Measurements from ENCODE around the gene PPP4R2. TPM values are rescaled to one million over a fixed set of nuclear protein-coding genes. Genes with fewer than 3 reads are reported as not detected.
A peak's percentile ranks its signal among the peaks of the same experiment; 100 is the strongest.

Gene PPP4R2
- total RNA-seq, 3 donors from 2014 or later (not counting 1 experiment from before 2014, with no cell fraction given), result 50.4 to 72.8 (median 60.1) TPM

DNA sequence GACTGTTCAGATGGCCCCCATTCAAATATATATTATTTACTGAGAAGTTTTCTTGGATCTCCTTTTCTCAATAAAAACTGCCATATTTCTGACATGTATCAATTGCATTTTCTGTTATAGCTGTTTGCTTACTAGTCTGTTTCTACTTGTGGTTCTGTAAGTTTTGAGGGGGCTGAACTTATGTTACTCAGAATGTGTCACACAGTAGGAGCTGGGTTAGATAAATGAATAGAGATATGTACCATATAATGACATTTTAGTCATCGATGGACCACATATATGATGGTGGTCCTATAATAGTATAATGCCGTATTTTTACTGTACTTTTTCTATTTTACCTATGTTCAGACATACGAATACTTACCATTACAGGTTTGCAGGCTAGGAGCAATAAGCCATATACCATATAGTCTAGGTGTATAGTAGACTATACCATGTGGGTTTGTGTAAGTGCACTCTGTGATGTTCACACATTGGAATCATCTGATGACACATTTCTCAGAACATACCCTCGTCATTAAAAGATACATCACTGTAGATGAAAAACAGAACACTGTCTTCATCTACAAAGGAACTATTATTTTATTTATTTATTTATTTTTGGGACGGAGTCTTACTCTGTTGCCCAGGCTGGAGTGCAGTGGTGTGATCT is 22.3 kb downstream of the PPP4R2 start:
- Mint-ChIP-seq H3K27me3 (ENCODE audit: low read depth in 2 of 2) (no peaks in the 10 kb centered on the region), H3K27ac (peak overlapping the region in 1 of 2 donors; percentile 21), H3K36me3 (no peaks in the 10 kb centered on the region), H3K4me3 (no peak overlapping the region), H3K4me1 (peaks cover 43 to 62% of the 10 kb centered on the region in 2 donors), H3K9me3 (no peaks in the 10 kb centered on the region)
- TF ChIP-seq, protein P1, sequence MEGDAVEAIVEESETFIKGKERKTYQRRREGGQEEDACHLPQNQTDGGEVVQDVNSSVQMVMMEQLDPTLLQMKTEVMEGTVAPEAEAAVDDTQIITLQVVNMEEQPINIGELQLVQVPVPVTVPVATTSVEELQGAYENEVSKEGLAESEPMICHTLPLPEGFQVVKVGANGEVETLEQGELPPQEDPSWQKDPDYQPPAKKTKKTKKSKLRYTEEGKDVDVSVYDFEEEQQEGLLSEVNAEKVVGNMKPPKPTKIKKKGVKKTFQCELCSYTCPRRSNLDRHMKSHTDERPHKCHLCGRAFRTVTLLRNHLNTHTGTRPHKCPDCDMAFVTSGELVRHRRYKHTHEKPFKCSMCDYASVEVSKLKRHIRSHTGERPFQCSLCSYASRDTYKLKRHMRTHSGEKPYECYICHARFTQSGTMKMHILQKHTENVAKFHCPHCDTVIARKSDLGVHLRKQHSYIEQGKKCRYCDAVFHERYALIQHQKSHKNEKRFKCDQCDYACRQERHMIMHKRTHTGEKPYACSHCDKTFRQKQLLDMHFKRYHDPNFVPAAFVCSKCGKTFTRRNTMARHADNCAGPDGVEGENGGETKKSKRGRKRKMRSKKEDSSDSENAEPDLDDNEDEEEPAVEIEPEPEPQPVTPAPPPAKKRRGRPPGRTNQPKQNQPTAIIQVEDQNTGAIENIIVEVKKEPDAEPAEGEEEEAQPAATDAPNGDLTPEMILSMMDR (IDR thresholded peaks at IDR 0.05), result no peak
- DNase-seq, result no peak
- H3K9me3 ChIP-seq (ENCODE audit: control insufficient read depth, insufficient read depth, low read length), result no peaks in the 10 kb centered on the region
- 83% methylated on average over 1 of the region's 5 CpGs for WGBS (ENCODE audit: insufficient coverage)
- H3K27ac ChIP-seq (ENCODE audit: low read length), result no peak overlapping the region
- H3K27me3 ChIP-seq (ENCODE audit: control insufficient read depth, insufficient read depth, low read length), result no peaks in the 10 kb centered on the region
- H3K36me3 ChIP-seq (ENCODE audit: control insufficient read depth, insufficient read depth, low read length), result no peaks in the 10 kb centered on the region
- intact Hi-C loops (cut with micrococcal nuclease), result no loop called here
- H3K4me3 ChIP-seq (ENCODE audit: low read length), result no peak overlapping the region
- peaks cover 21% of the 10 kb centered on the region for H3K4me1 ChIP-seq (ENCODE audit: control insufficient read depth, insufficient read depth, low read length)
- ATAC-seq, result peak; percentile 56 to 73 (median 64)

DNA sequence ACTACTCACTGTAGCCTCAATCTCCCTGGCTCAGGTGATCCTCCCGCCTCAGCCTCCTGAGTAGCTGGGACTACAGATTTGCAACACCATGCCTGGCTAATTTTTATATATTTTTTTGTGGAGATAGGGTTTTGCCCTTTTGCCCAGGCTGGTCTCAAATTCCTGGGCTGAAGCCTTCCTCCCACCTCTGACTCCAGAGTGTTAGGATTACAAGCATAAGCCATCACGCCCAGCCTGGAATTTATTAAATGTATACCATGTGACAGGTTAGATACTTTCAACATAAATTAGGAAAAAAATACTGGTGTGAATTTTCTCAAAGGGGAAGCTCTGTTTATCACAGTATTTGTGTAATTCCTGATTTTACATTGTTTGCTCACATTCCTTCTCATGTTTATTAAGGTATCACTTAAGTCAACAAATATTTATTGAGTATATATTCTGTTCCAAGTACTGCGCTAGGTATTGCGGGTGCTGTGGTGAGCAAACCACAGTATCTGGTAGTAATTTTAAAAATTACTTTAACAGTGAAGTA is 24.8 kb downstream of the PPP4R2 start:
- Mint-ChIP-seq H3K4me3 (no peak overlapping the region), H3K9me3 (no peaks in the 10 kb centered on the region), H3K4me1 (peaks cover 53 to 68% of the 10 kb centered on the region in 2 donors), H3K36me3 (no peaks in the 10 kb centered on the region), H3K27me3 (ENCODE audit: low read depth in 2 of 2) (no peaks in the 10 kb centered on the region), H3K27ac (peak overlapping the region; percentile 14 to 67)
- no peak overlapping the region for H3K4me3 ChIP-seq (ENCODE audit: low read length)
- intact Hi-C loops (cut with micrococcal nuclease), result no loop called here
- no peak overlapping the region for H3K27ac ChIP-seq (ENCODE audit: low read length)
- no peaks in the 10 kb centered on the region for H3K9me3 ChIP-seq (ENCODE audit: control insufficient read depth, insufficient read depth, low read length)
- H3K36me3 ChIP-seq (ENCODE audit: control insufficient read depth, insufficient read depth, low read length), result no peaks in the 10 kb centered on the region
- DNase-seq, result no peak
- H3K27me3 ChIP-seq (ENCODE audit: control insufficient read depth, insufficient read depth, low read length), result no peaks in the 10 kb centered on the region
- peaks cover 21% of the 10 kb centered on the region for H3K4me1 ChIP-seq (ENCODE audit: control insufficient read depth, insufficient read depth, low read length)
- WGBS (ENCODE audit: insufficient coverage), result 100% methylated on average over 2 of the region's 4 CpGs
- TF ChIP-seq, protein P1 (IDR thresholded peaks at IDR 0.05), result no peak
- no peak for ATAC-seq

- no peak for DNase-seq
- H3K4me1 Mint-ChIP-seq, result peaks cover 40 to 60% of the 10 kb centered on the region in 2 donors
- H3K4me1 ChIP-seq (ENCODE audit: control insufficient read depth, insufficient read depth, low read length), result peaks cover 23% of the 10 kb centered on the region
Observed at GRCh38 chr3:73024836-73025235, 28.2 kb downstream of the PPP4R2 start.

More at GRCh38 chr3:73024836-73025235, 28.2 kb downstream of the PPP4R2 start:
- Mint-ChIP-seq H3K4me3 (no peak overlapping the region), H3K27me3 (ENCODE audit: low read depth in 2 of 2) (no peaks in the 10 kb centered on the region), H3K27ac (no peak overlapping the region), H3K36me3 (no peaks in the 10 kb centered on the region), H3K9me3 (no peaks in the 10 kb centered on the region)
- intact Hi-C loops (cut with micrococcal nuclease), result no loop called here
- H3K27ac ChIP-seq (ENCODE audit: low read length), result no peak overlapping the region
- H3K27me3 ChIP-seq (ENCODE audit: control insufficient read depth, insufficient read depth, low read length), result no peaks in the 10 kb centered on the region
- no peaks in the 10 kb centered on the region for H3K36me3 ChIP-seq (ENCODE audit: control insufficient read depth, insufficient read depth, low read length)
- no peak for ATAC-seq
- TF ChIP-seq, protein P1 (IDR thresholded peaks at IDR 0.05), result no peak
- H3K4me3 ChIP-seq (ENCODE audit: low read length), result no peak overlapping the region
- H3K9me3 ChIP-seq (ENCODE audit: control insufficient read depth, insufficient read depth, low read length), result no peaks in the 10 kb centered on the region

Measured in natural killer cell (primary cell).